Measurements from ENCODE around the gene ZBTB9. TPM values are rescaled to one million over a fixed set of nuclear protein-coding genes. Genes with fewer than 3 reads are reported as not detected.

ZBTB9 gene
- total and polyA plus RNA-seq, 8 donors, result 5.8 to 13.6 (median 10.4) TPM

GRCh38 chr6:33415831-33416230 lies 38.5 kb upstream of the ZBTB9 start:
- H3K9me3 ChIP-seq, result no peaks in the 10 kb centered on the region
- no peak for TF ChIP-seq CTCF (IDR thresholded peaks at IDR 0.05)
- intact Hi-C loops (cut with DNase I), result loop anchor here in 1 of 2 donors (10.0 kb wide), 1 partner anchor 101 kb away; the partner anchor contains the start of genes TAPBP and ZBTB22
- DNase-seq (no peak), ATAC-seq (no peak)
- H3K36me3 ChIP-seq, result peaks cover 0 to 38% of the 10 kb centered on the region in 2 donors
- H3K27ac ChIP-seq, result peak overlapping the region in 1 of 2 donors; percentile 8
- peaks cover 18 to 56% of the 10 kb centered on the region in 2 donors for H3K4me1 ChIP-seq
- H3K4me3 ChIP-seq, result peak overlapping the region in 1 of 2 donors; percentile 77
- H3K27me3 ChIP-seq, result no peaks in the 10 kb centered on the region

GRCh38 chr6:33416386-33417127 lies 37.8 kb upstream of the ZBTB9 start:
- Histone ChIP-seq H3K4me3 (peak overlapping the region; percentile 75 to 77), H3K27me3 (no peaks in the 10 kb centered on the region), H3K27ac (peak overlapping the region; percentile 83 to 93), H3K9me3 (no peaks in the 10 kb centered on the region), H3K36me3 (peaks cover 0 to 38% of the 10 kb centered on the region in 2 donors), H3K4me1 (peaks cover 16 to 52% of the 10 kb centered on the region in 2 donors)
- no peak for TF ChIP-seq CTCF (IDR thresholded peaks at IDR 0.05)
- intact Hi-C loops (cut with DNase I), result loop anchor here in 1 of 2 donors (10.0 kb wide), 1 partner anchor 102 kb away; the partner anchor contains the start of genes TAPBP and ZBTB22
- no peak for DNase-seq
- ATAC-seq, result no peak

DNA sequence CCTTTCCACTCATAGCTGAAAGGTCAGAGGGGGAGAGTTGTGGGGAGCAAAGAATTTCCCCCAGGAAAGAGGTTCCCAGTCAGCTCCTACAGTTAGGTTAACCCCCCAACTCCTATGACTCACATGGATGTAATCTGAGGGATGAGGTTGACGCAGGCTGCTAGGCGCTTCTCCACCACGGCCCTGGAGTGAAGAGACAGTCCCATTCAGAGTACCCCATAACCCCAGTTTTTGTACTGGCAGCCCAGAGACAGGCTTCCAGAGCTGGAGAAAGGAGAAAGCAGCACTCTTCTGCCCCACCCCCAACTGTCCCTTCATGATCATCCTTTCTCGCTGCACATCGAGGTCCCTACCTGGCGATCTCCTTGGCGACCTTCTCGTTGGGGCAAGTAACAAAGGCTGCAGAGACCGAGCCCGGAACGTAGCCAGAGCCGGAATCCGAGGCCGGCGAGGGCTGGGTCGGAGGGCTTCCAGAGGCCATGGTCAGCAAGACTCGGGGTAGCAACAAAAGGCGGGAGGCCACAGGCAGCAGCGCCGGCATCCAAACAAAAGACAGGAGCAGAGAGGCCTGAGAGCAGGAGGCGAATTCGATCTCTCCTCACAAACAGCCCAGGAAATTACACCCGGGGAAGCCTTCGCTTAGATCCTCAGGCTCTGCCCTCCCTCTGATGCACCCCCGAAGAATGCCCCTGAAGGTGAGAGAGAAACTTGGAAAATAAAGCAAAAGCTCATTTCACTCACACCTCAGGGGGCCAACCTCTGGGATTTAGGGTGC lies 37.1 kb upstream of the ZBTB9 start:
- Histone ChIP-seq H3K36me3 (peaks cover 0 to 38% of the 10 kb centered on the region in 2 donors), H3K4me1 (peaks cover 13 to 45% of the 10 kb centered on the region in 2 donors), H3K4me3 (peak overlapping the region; percentile 75 to 77), H3K9me3 (no peaks in the 10 kb centered on the region), H3K27ac (peak overlapping the region; percentile 83 to 93), H3K27me3 (no peaks in the 10 kb centered on the region)
- no peak for TF ChIP-seq CTCF (IDR thresholded peaks at IDR 0.05)
- ATAC-seq (peak; percentile 26), DNase-seq (no peak)
- intact Hi-C loops (cut with DNase I), result loop anchor here in 1 of 2 donors (10.0 kb wide), 1 partner anchor 103 kb away; the partner anchor contains the start of genes TAPBP and ZBTB22

- peaks cover 0 to 31% of the 10 kb centered on the region in 2 donors for H3K36me3 ChIP-seq
- H3K9me3 ChIP-seq, result no peaks in the 10 kb centered on the region
- intact Hi-C loops (cut with DNase I), result loop anchor here in 1 of 2 donors (10.0 kb wide), 1 partner anchor 103 kb away; the partner anchor contains the start of genes TAPBP and ZBTB22
- no peaks in the 10 kb centered on the region for H3K27me3 ChIP-seq
- ATAC-seq, result peak; percentile 95
- peaks cover 13 to 40% of the 10 kb centered on the region in 2 donors for H3K4me1 ChIP-seq
- peak within 1 kb of the TSS; percentile 75 to 77 for H3K4me3 ChIP-seq
- H3K27ac ChIP-seq, result peak within 1 kb of the TSS; percentile 91 to 93
- peak; percentile 99 to 100 (median 100) for DNase-seq
- peak in 1 of 2 donors; percentile 23 for TF ChIP-seq CTCF (IDR thresholded peaks at IDR 0.05)
These were observed 36.3 kb upstream of the ZBTB9 start, which contains the start of gene CUTA for GRCh38 chr6:33417903-33418689. Gene CUTA (minus strand): TSS chr6:33418107. CDS start chr6:33418000, 107 bp downstream.
